NB4 (cell line): Measurements from ENCODE around the gene LDLRAD4.

ENCODE experiments used
- CTCF ChIP-seq: IDR thresholded peaks from one replicate; pipeline ENCODE4 v1.5.1; 2012; ENCODE audit warnings: low read depth, low read length
- POLR2A ChIP-seq: IDR thresholded peaks from 2 replicates; pipeline ENCODE4 v1.6.1; 2011; ENCODE audit warnings: mild to moderate bottlenecking; ENCODE audit not compliant: insufficient read length; ENCODE audit errors: extremely low read depth
- TF ChIP-seq, protein P1 (sequence below): IDR thresholded peaks from 2 replicates; pipeline ENCODE4 v1.6.1; 2011; ENCODE audit warnings: low read depth, low read length

DNA sequence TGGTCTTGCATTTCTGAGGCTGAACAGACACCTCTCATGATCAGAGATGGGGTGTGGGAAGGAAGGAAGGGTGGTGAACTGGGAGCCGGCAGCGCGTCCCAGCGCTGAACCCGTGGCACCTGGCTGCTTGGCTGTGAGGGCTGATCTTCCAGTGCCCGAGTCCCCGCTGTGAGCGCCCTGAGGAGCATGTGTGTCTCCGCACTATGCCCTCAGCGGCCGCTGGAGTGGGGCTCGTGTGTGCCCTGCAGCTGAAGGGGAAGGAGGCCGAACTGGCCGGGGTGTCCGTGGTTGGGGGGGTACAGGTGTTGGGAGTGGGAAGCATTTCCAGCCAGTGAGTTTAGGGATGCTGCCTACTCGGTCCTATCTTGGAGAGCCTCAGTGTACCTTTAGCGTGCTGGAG lies 82.2 kb downstream of the LDLRAD4 start:
- no peak for TF ChIP-seq POLR2A
- TF ChIP-seq CTCF: no peak
- TF ChIP-seq, protein P1, sequence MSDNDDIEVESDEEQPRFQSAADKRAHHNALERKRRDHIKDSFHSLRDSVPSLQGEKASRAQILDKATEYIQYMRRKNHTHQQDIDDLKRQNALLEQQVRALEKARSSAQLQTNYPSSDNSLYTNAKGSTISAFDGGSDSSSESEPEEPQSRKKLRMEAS: no peak
